Lower leg skin (tissue), 3 donors: ENCODE results near the gene EVPL.

Experiments
- CTCF ChIP-seq, 3 donors: fragments of 450-650 bp; IDR thresholded peaks; one replicate each; pipeline ENCODE4 v1.5.1; 2016; ENCODE audit warnings: antibody characterized with exemption in 3 of 3, mild to moderate bottlenecking in 3 of 3, moderate library complexity in 2 of 3
- POLR2A ChIP-seq, 2 donors: fragments of 450-650 bp; IDR thresholded peaks; one replicate each; pipeline ENCODE4 v1.6.1; 2016 to 2017; ENCODE audit warnings: antibody characterized with exemption in 2 of 2, mild to moderate bottlenecking in 1 of 2, moderate library complexity in 1 of 2

- no peak for TF ChIP-seq CTCF (IDR thresholded peaks at IDR 0.05)
- no peak for TF ChIP-seq POLR2A (IDR thresholded peaks at IDR 0.05)
Observed at GRCh38 chr17:75979705-75980187, 47.4 kb downstream of the EVPL start.
